Activated CD8-positive, alpha-beta memory T cell treated with anti-CD3 and anti-CD28 coated beads, Interleukin-2, amount 50 U/mL, for 4 hours (primary cell): ENCODE results near the gene LPA.
"Not testable (repeated sequence)": the region's sequence is repeated elsewhere in the genome, so short reads cannot be mapped to it uniquely, and the experiment has no call there.

Experiments
- DNase-seq: peaks from one replicate; pipeline ENCODE4 v3.0.0-alpha.2; 2020

LPA gene, protein sequence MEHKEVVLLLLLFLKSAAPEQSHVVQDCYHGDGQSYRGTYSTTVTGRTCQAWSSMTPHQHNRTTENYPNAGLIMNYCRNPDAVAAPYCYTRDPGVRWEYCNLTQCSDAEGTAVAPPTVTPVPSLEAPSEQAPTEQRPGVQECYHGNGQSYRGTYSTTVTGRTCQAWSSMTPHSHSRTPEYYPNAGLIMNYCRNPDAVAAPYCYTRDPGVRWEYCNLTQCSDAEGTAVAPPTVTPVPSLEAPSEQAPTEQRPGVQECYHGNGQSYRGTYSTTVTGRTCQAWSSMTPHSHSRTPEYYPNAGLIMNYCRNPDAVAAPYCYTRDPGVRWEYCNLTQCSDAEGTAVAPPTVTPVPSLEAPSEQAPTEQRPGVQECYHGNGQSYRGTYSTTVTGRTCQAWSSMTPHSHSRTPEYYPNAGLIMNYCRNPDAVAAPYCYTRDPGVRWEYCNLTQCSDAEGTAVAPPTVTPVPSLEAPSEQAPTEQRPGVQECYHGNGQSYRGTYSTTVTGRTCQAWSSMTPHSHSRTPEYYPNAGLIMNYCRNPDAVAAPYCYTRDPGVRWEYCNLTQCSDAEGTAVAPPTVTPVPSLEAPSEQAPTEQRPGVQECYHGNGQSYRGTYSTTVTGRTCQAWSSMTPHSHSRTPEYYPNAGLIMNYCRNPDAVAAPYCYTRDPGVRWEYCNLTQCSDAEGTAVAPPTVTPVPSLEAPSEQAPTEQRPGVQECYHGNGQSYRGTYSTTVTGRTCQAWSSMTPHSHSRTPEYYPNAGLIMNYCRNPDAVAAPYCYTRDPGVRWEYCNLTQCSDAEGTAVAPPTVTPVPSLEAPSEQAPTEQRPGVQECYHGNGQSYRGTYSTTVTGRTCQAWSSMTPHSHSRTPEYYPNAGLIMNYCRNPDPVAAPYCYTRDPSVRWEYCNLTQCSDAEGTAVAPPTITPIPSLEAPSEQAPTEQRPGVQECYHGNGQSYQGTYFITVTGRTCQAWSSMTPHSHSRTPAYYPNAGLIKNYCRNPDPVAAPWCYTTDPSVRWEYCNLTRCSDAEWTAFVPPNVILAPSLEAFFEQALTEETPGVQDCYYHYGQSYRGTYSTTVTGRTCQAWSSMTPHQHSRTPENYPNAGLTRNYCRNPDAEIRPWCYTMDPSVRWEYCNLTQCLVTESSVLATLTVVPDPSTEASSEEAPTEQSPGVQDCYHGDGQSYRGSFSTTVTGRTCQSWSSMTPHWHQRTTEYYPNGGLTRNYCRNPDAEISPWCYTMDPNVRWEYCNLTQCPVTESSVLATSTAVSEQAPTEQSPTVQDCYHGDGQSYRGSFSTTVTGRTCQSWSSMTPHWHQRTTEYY (N-terminal part only)

DNA sequence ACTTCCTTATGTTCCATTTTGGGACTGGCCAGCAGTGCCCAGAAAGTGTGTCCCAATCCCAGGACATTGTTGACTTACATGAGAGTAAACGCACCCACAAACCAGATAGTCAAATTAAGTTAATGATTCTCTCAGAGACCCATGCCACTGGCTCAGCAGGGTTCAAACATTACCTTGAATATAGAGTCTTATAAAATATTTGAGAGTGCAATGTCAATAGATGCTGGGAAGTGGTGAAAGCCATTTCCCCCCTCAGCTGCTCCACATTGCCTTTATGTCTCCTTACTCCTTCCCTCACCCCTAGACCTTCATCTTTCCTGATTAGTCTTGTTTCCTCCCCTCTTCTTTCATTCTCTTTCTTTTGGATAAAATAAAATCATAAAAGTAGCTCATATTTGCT, at the start of gene LPA:
TSS of gene LPA (minus strand) at position 78 of the 400 bp plus-strand sequence. CDS start at position 17, 61 bp downstream.
- not testable (repeated sequence) for DNase-seq

- DNase-seq: not testable (repeated sequence)
Observed at GRCh38 chr6:160708993-160709392, 44.9 kb upstream of the LPA start.

DNA sequence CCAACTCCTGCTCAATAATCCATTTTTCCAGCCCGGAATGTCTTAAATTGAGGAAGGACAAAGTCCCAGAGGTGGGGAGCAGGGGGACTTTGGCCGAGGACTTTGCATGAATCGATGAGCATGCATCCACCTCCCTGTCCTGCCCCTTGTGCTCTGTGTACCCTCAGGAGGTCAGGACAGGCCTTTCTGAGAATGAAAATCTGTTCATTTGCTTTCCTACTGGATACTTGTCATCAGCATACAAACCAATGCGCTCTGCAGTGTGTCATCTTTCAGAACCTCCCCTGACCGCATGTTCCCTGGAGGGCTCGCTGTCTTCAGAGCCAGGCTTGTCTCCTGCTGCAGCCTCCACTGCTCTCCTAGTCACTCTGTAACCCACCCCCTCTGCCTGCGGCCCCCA, 40.6 kb upstream of the LPA start:
- not testable (repeated sequence) for DNase-seq

DNA sequence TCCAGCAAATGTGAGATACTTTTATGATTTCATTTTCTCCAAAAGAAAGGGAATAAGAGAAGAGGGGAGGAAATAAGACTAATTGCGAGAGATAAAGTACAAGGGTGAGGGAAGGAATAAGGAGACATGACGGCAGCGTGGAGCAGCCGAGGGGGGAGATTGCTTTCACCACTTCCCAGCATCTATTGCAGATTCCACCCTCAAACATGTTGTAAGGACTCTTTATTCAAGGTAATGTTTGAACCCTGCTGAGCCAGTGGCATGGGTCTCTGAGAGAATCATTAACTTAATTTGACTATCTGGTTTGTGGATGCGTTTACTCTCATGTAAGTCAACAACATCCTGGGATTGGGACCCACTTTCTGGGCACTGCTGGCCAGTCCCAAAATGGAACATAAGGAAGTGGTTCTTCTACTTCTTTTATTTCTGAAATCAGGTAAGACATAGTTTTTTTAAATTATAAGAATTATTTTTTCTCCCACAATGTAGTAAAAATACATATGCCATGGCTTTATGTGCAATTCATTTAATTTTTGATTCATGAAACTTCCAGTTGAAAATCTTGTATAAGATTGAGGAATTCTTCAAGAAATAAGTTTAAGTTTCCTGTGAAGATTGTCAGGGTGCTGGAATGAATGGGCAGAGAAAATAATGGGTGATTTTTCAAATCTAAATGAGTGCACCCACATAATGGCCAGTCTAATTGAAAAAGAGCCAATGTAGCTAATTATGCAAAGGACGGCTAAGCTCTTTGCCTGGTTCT, 38.0 kb upstream of the LPA start, which contains the start of gene PLG:
TSS of gene PLG (plus strand) at position 327 of the 763 bp plus-strand sequence. CDS start at position 388, 61 bp downstream.
- DNase-seq: not testable (repeated sequence)

GRCh38 chr6:160697826-160698225, 33.8 kb upstream of the LPA start:
- no peak for DNase-seq

GRCh38 chr6:160696884-160697283, 32.8 kb upstream of the LPA start:
- DNase-seq: not testable (repeated sequence)

GRCh38 chr6:160695622-160696021, 31.5 kb upstream of the LPA start:
- DNase-seq: not testable (repeated sequence)

DNA sequence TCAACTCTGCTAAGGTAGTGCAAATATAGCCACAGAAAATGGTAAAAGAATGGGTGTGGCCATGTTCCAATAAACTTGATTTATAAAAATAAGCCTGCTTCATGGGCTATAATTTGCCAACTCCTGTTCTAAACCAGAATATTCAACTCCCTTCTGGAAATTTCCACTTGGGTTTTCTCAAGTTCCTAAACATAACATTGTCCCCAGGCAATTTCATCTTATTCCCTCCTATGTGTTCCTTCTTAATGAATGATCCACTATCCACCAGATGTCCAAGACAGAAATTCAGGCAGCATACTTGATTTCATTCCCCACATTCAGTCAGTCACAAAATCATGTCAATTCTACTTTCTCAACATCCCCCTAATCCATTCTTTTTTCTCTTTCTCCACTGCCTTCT, 30.9 kb upstream of the LPA start:
- DNase-seq: not testable (repeated sequence)

- no peak for DNase-seq
Observed at GRCh38 chr6:160692369-160692959, 28.4 kb upstream of the LPA start.

- DNase-seq: no peak
Observed at GRCh38 chr6:160691617-160692016, 27.5 kb upstream of the LPA start.

GRCh38 chr6:160690458-160690857, 26.4 kb upstream of the LPA start:
- no peak for DNase-seq

DNA sequence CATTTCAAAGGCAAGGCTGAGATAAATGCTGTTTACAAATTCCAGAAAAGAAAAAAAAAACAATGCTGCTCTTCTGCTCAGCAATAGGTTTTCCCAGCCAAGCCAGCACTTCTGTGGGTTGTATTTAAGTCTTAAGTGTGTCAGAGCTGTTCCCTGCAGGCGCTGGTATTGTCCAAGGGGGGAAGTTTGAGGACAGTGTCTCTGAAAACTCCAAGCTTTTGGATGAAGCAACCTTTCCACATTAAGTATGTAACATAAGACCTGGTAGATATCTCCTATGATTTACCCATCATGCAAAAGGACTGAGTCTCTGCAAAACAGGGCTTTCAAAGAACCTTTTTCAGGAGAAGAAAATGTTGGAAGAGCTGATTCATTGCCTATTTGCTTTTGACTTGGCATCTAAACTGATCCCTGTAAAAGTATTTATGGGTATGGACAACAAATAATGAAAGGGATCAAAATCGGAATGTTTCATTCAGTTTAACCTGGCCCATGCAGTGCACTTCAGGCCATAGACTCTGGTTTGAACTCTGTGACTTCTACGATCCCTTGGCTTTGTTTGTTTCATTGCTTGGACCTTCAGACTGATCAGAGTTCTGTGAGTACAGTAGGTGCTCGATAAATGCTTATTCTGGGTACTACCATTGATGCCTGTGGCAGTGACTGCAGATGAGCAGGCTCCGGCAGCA, 21.8 kb upstream of the LPA start:
- no peak for DNase-seq

GRCh38 chr6:160685101-160685761, 21.2 kb upstream of the LPA start:
- DNase-seq: not testable (repeated sequence)

DNA sequence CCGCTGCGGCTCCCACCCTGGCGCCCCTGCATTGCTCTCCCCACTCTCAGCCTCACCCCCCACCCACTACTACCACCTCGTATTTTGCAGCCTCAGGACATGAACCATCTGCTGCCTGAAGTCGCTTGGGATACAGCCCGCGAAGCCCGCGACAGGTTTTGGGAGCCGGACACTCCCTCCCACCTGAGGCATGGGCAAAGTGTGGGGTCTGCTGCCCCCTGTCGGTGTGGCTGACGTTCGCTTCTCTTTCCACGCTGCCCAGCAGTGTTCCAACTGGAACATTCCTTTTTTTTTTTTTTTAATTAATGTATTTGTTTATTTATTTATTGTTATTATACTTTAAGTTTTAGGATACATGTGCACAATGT, 15.3 kb upstream of the LPA start:
- DNase-seq: no peak

DNA sequence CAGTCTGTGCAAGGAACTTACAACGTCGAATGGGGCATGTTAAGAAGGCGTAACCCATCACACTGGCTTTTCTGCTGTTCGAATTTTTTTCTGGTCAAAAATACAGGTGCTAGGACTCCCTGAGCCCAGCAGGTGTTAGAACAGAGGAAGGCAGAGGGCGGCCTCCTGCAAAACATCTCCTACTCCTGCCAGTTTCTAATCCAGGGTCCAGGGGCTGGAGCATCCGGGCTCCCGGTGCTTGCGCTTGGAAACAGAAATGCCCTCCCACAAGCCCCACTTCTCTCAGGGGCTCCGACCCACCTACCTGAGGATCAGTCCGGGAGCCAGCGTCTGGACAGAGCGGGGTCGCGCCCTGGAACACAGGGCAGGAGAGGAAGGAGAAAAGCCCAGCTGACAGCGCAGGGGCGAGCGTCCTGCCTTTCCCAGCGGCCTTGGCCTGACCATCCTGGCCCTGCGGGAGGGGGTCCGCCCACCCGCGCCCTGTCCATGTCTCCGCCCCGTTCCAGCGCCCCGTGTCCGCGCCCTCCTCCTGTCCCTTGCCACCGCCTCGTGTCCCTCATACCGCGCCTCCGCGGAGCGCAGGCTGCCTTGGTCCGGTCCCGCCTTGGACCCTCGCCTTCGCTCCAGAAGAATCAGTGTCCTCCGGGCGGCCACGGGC, 14.8 kb upstream of the LPA start:
- no peak for DNase-seq

GRCh38 chr6:160678230-160678629, 14.2 kb upstream of the LPA start:
- DNase-seq: no peak

DNA sequence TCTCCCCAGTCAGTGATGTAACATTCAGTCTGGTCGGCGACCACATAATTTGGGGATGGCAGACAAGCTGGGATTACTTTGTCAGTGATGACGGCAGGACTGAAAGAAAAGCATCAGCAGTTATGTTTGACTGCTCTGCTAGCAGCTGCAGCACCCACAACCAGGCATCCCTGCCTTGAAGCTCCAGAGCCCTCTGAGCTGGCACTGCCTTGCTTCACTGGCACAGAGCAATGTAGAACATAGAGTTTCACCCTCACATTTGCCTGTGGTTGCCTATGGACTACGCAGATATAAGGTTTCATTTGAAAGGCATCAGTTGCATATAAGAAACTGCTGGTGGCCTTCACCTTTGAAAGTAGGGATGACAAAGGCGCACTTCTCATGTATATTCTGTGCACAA, 12.3 kb upstream of the LPA start:
- DNase-seq: not testable (repeated sequence)

- no peak for DNase-seq
Observed at GRCh38 chr6:160668589-160668988, 4.5 kb upstream of the LPA start.

- DNase-seq: no peak
Observed at GRCh38 chr6:160667639-160668481, 3.8 kb upstream of the LPA start.
